Measurements from ENCODE around the gene TEKT1.

GRCh38 chr17:6811510-6811909, 20.0 kb downstream of the TEKT1 start:
- no peak for TF ChIP-seq CTCF (conservative IDR thresholded peaks at IDR 0.05 in 1 of 2, IDR thresholded peaks at IDR 0.05 in 1 of 2; ENCODE audit: extremely low read depth in 1 of 2, insufficient read depth in 1 of 2, low read depth in 1 of 2, low read length in 2 of 2)
- no peak for TF ChIP-seq EZH2 (IDR thresholded peaks at IDR 0.05; ENCODE audit: borderline replicate concordance, low read length)
